ENCODE data around the gene KCNMB2.

KCNMB2 gene

GRCh38 chr3:178663201-178663934 is 127.1 kb downstream of the KCNMB2 start:
- DNase-seq, result no peak

- DNase-seq, result no peak
Observed at GRCh38 chr3:178665747-178666146, 129.5 kb downstream of the KCNMB2 start.

- DNase-seq, result no peak
Observed at GRCh38 chr3:178669022-178669601, 132.9 kb downstream of the KCNMB2 start.

- DNase-seq, result no peak
Observed at GRCh38 chr3:178669758-178670157, 133.5 kb downstream of the KCNMB2 start.

- no peak for DNase-seq
Observed at GRCh38 chr3:178671377-178671776, 135.1 kb downstream of the KCNMB2 start.

- no peak for DNase-seq
Observed at GRCh38 chr3:178671791-178672190, 135.6 kb downstream of the KCNMB2 start.

- no peak for DNase-seq
Observed at GRCh38 chr3:178672275-178672674, 136.0 kb downstream of the KCNMB2 start.

GRCh38 chr3:178673529-178673928 is 137.3 kb downstream of the KCNMB2 start:
- peak; percentile 33 for DNase-seq

GRCh38 chr3:178676077-178676476 is 139.8 kb downstream of the KCNMB2 start:
- DNase-seq, result no peak

- peak; percentile 54 for DNase-seq
Observed at GRCh38 chr3:178676942-178677790, 140.9 kb downstream of the KCNMB2 start.

- no peak for DNase-seq
Observed at GRCh38 chr3:178677961-178678360, 141.7 kb downstream of the KCNMB2 start.

- DNase-seq, result no peak
Observed at GRCh38 chr3:178680037-178680436, 143.8 kb downstream of the KCNMB2 start.

DNA sequence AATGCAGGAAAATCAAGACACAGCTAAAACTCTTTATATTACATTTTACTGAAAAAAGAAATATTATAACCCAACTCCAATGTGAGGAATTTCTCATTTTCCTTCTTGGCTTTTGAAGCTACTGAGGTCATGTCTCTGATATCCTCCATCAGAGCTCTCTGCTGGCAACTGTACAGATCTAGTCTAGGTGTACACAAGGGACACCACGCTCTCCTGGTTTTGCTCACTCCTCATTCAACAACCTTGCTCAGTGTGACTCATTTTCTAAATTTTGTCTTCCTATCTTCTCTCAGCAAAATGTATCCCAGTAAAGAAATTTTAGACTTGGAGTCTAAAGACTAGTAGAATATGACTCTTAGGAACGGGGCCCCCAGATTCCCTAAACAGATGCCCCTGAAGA is 144.3 kb downstream of the KCNMB2 start:
- no peak for DNase-seq

- DNase-seq, result no peak
Observed at GRCh38 chr3:178684881-178685590, 148.8 kb downstream of the KCNMB2 start.

DNA sequence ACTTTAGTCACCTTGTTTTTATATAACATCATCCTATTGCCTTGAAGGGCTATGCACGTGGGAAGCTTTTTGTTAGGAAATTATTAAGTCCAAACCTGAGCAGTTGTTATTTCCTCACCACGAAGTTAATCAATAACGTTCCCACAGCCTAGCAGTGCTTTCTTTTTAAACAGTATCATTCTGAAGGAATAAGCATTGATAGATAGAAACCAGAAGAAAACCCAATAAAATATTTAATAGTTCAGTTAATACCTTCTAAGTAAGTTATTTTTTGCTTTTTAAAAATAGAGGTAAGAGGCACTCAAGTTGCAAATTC is 149.3 kb downstream of the KCNMB2 start:
- no peak for DNase-seq

- DNase-seq, result no peak
Observed at GRCh38 chr3:178686826-178687225, 150.6 kb downstream of the KCNMB2 start.

DNA sequence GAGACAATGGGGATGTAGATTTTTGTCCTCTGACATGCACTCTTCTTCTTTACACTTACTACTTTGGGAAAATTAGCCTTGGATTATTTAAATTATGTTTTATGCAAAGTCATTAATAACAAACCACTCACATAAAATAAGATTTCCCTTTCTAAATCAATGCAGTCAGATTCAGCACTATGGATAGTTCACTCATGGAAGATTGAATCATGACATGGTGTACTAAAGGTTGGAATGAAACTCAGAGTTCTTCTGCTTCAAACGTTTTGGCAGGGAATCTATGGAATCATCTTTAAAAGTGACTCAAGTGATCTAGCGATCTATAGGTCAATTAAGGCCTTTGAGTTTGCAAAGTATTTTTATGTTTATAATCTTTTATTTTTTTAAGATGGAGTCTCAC is 154.3 kb downstream of the KCNMB2 start:
- no peak for DNase-seq

DNA sequence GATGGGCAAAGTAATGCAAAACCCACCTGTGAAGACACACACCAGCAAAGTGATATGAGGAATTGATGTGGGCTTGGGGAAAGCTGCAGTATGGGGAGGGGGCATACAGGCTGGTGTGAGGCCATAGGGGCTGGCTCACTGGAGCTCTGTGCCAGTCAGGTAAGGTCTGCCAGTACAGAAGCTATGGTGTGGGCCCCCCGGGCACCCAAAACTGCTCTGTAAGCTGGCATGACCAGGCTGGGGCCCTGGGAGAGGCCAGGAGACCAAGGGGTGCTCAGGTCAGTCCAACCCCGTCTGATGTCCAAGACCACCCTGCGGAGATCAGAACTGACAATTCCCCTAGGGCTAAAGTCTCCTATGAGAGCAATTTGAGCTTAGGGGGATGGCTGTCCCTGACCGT is 163.1 kb downstream of the KCNMB2 start:
- DNase-seq, result no peak

DNA sequence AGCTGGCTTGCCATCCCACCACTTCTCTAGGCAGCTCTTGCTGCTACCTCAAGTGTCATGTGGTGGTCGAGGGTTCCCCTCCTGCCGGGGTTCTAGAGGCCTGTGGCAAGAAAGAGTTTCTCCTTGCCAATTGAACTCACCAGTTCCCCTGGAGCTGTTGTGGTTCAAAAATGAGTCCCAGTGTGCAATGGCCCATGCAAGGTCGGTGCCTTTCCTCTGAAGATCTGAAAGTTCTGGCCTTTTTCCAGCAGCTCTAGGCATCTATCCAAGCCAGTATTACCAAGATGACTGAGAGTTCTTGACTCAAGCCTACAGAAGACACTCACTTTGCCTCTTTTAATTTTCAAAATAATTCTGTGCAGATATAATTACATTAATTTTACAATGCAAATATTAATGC is 163.6 kb downstream of the KCNMB2 start:
- no peak for DNase-seq

DNA sequence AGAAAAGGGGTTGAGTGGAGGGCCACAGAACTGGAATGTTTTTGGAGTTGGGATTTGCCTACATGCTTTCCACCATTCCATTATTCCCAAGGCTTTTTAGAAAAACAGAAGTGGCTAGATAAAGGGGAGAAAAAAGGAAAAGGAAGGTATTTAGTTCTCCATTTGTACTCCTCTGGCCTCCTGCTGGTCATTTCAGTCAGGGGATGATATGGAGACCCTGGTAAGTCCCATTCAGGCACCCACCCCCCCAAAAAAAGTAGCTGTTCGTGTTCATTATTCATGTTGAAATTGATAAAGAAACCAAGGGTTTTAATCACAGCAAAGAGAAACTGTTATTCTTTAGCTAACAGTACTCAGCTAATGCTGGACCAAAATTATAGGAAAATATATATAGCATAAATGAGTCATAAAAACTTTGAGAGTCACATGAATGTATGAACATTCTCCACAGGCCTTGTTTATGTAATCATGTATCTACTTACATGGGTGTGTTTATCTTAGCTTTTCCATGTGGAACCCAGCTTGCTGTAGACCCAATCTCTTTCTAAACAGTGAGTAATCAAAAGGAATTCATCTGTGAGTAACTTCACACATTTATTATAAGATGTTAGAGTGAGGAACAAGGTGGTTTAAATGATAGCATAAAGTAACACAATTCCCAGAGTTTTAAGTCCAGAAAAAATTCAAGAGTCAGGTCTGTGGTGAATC is 167.2 kb downstream of the KCNMB2 start:
- no peak for DNase-seq

DNA sequence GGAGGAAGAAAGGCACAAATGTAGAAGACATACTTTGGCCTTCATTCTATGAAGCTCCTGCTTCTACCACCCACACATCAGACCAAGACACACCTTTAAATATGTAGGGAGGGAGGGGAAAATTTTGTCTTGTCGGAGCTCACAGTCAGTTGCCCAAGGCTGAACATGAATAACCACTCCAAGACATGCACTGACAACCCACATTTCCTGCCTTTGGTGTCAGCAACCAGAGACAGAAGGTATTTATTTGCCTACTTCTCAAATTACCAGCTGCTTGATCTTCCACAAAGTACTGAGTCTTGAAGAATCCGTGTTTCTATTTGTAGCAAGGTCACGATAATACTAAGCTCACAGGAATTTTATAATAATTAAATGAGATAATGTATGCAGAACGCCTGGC is 169.7 kb downstream of the KCNMB2 start:
- DNase-seq, result no peak

DNA sequence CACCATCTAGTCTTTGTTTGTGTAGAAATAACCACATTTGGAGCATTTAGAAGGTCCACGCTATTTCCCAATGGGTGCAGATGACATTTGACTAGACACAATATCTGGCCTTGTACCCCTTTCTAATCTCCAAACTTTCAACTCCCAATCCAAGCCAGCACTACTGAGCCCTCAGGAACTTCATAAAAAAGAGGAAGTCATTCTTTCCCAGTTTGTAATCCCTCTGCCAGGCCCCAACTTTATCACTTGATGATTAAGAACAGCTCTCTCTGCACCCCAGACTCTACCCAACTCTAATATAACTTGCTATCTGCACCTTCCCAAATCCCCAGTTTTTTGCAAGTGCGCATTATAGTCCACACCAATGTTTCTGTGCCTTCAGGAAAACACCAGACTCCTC is 170.2 kb downstream of the KCNMB2 start:
- no peak for DNase-seq

Measured in MV-4-11 (cell line).